ENCODE measurements around the gene ATP2A1.
"Not testable (repeated sequence)": the region's sequence is repeated elsewhere in the genome, so short reads cannot be mapped to it uniquely, and the experiment has no call there.

The ATP2A1 gene

GRCh38 chr16:28939825-28940224 lies 61.5 kb downstream of the ATP2A1 start:
- DNase-seq = not testable (repeated sequence)

- DNase-seq = no peak
These were observed 65.0 kb downstream of the ATP2A1 start for GRCh38 chr16:28943281-28943680.

GRCh38 chr16:28946681-28947080 lies 68.4 kb downstream of the ATP2A1 start:
- DNase-seq = no peak

- peak; percentile 95 for DNase-seq
These were observed 72.5 kb downstream of the ATP2A1 start, which contains the start of gene NFATC2IP for GRCh38 chr16:28950648-28951409. Gene NFATC2IP (plus strand): TSS chr16:28950937. CDS start chr16:28951012, 75 bp downstream.

- DNase-seq = no peak
These were observed 73.2 kb downstream of the ATP2A1 start for GRCh38 chr16:28951410-28951943.
